MCF 10A (cell line): ENCODE measurements around the gene CD248. TPM values are rescaled to one million over a fixed set of nuclear protein-coding genes. Genes with fewer than 3 reads are reported as not detected.

Source experiments
- BruUV-seq: library from RNA; stranded (reverse); fragments of 400-500 nt; replicated peaks from 2 replicates; lab custom pipeline; 2021; lab: Mats Ljungman, UMichigan
- CTCF ChIA-PET: fragments of 300-600 bp; sonication (Branson Sonifier 250); formaldehyde crosslinking; extraction: SDS; loops from one replicate; lab custom pipeline; 2021; ENCODE audit warnings: antibody characterized with exemption, inconsistent platforms; lab: Yijun Ruan, JAX
- POLR2A ChIA-PET: fragments of 300-600, 350-650 bp; sonication (Branson Sonifier 250); formaldehyde crosslinking; extraction: SDS; loops from one replicate; lab custom pipeline; 2020; ENCODE audit warnings: antibody characterized with exemption, inconsistent platforms; lab: Yijun Ruan, JAX
- DNase-seq: peaks from one replicate; pipeline ENCODE4 v3.0.0-alpha.2; 2018; ENCODE audit not compliant: unreplicated experiment
- H3K27ac Mint-ChIP-seq: one replicate; pipeline ENCODE4 v1.8.0; 2022; ENCODE audit warnings: mild to moderate bottlenecking, low read depth, mixed read lengths; ENCODE audit not compliant: unreplicated experiment
- H3K27me3 Mint-ChIP-seq: one replicate; pipeline ENCODE4 v1.8.0; 2022; ENCODE audit warnings: mixed read lengths; ENCODE audit not compliant: insufficient read depth, unreplicated experiment
- H3K36me3 Mint-ChIP-seq: one replicate; pipeline ENCODE4 v1.8.0; 2022; ENCODE audit warnings: mild to moderate bottlenecking, moderate library complexity, mixed read lengths; ENCODE audit not compliant: insufficient read depth, unreplicated experiment
- H3K4me1 Mint-ChIP-seq: one replicate; pipeline ENCODE4 v1.8.0; 2022; ENCODE audit warnings: mixed read lengths; ENCODE audit not compliant: insufficient read depth, unreplicated experiment
- H3K4me3 Mint-ChIP-seq: one replicate; pipeline ENCODE4 v1.8.0; 2022; ENCODE audit warnings: mild to moderate bottlenecking, moderate library complexity, mixed read lengths; ENCODE audit not compliant: unreplicated experiment
- H3K9me3 Mint-ChIP-seq: one replicate; pipeline ENCODE4 v1.8.0; 2022; ENCODE audit warnings: mixed read lengths; ENCODE audit not compliant: unreplicated experiment
- CTCF ChIP-seq: fragments of 200-600 bp; IDR thresholded peaks from one replicate; pipeline ENCODE4 v1.8.0; 2022; ENCODE audit warnings: antibody characterized with exemption, mild to moderate bottlenecking; ENCODE audit not compliant: unreplicated experiment
- intact Hi-C: fragments of 100-400 bp; cut with micrococcal nuclease; formaldehyde crosslinking; loops from 2 replicates; pipeline ENCODE4 v1.14.1; 2022
- total RNA-seq: library from RNA; stranded (reverse); gene quantifications from 2 replicates; pipeline ENCODE4 v1.2.3, GENCODE V29; 2022

The CD248 gene
- total RNA-seq, 1 experiment from 2014 or later = not detected

- intact Hi-C loops = no loop called here
- H3K27ac Mint-ChIP-seq = no peak overlapping the region
- no peaks in the 10 kb centered on the region for H3K27me3 Mint-ChIP-seq
- ChIA-PET POLR2A (interaction anchor here (1.0 to 2.5 kb wide), 5 partner anchors 13 to 42 kb away, joined by 4 to 13 read pairs (median 6); partner anchors contain the start of genes BRMS1, CD248 and YIF1A), CTCF (interaction anchor here (2.3 to 6.0 kb wide), 2 partner anchors 20 to 49 kb away, joined by 9 to 48 read pairs; no protein-coding TSS in a partner anchor)
- no peak for DNase-seq
- H3K36me3 Mint-ChIP-seq = peaks cover 33% of the 10 kb centered on the region
- no peak for TF ChIP-seq CTCF
- H3K9me3 Mint-ChIP-seq = no peaks in the 10 kb centered on the region
- no peak overlapping the region for H3K4me3 Mint-ChIP-seq
- peaks cover 32% of the 10 kb centered on the region for H3K4me1 Mint-ChIP-seq
- no TSS peak for BruUV-seq
Measured at GRCh38 chr11:66330931-66331330, 14.1 kb upstream of the CD248 start.

- H3K27me3 Mint-ChIP-seq = no peaks in the 10 kb centered on the region
- no TSS peak for BruUV-seq
- no peaks in the 10 kb centered on the region for H3K9me3 Mint-ChIP-seq
- CTCF ChIA-PET = interaction anchor here (0.6 to 1.6 kb wide), 9 partner anchors 15 to 414 kb away, joined by 3 to 7 read pairs (median 3); partner anchors contain the start of gene BRMS1
- H3K4me3 Mint-ChIP-seq = no peak overlapping the region
- H3K4me1 Mint-ChIP-seq = peaks cover 41% of the 10 kb centered on the region
- peaks cover 29% of the 10 kb centered on the region for H3K36me3 Mint-ChIP-seq
- H3K27ac Mint-ChIP-seq = no peak overlapping the region
- TF ChIP-seq CTCF = no peak
- POLR2A ChIA-PET = interaction anchor here (0.9 to 2.5 kb wide), 12 partner anchors 9 to 47 kb away, joined by 3 to 16 read pairs (median 6); partner anchors contain the start of genes BRMS1 and YIF1A
- intact Hi-C loops = no loop called here
- no peak for DNase-seq
Measured at GRCh38 chr11:66329165-66329673, 12.4 kb upstream of the CD248 start.

GRCh38 chr11:66328302-66329144, 11.7 kb upstream of the CD248 start:
- peaks cover 46% of the 10 kb centered on the region for H3K4me1 Mint-ChIP-seq
- peaks cover 23% of the 10 kb centered on the region for H3K36me3 Mint-ChIP-seq
- intact Hi-C loops = loop anchor here (1.0 kb wide), 3 partner anchors 8 to 61 kb away; partner anchors contain the start of gene RIN1
- ChIA-PET CTCF (interaction anchor here (0.6 to 1.6 kb wide), 8 partner anchors 16 to 414 kb away, joined by 3 to 7 read pairs (median 4); partner anchors contain the start of gene BRMS1), POLR2A (interaction anchor here (0.6 to 2.5 kb wide), 8 partner anchors 9 to 40 kb away, joined by 3 to 16 read pairs (median 7); partner anchors contain the start of genes BRMS1 and YIF1A)
- H3K27ac Mint-ChIP-seq = peak overlapping the region; percentile 4
- BruUV-seq = no TSS peak
- H3K9me3 Mint-ChIP-seq = no peaks in the 10 kb centered on the region
- no peak overlapping the region for H3K4me3 Mint-ChIP-seq
- peak; percentile 78 for DNase-seq
- H3K27me3 Mint-ChIP-seq = no peaks in the 10 kb centered on the region
- peak; percentile 91 for TF ChIP-seq CTCF

GRCh38 chr11:66328031-66328301, 11.1 kb upstream of the CD248 start:
- H3K36me3 Mint-ChIP-seq = peaks cover 18% of the 10 kb centered on the region
- H3K27me3 Mint-ChIP-seq = no peaks in the 10 kb centered on the region
- no peak for TF ChIP-seq CTCF
- no peak for DNase-seq
- H3K4me3 Mint-ChIP-seq = no peak overlapping the region
- peak overlapping the region; percentile 4 for H3K27ac Mint-ChIP-seq
- ChIA-PET POLR2A (interaction anchor here (1.6 kb wide), 1 partner anchor 16 kb away, joined by 16 read pairs; no protein-coding TSS in a partner anchor), CTCF (no interaction called here)
- H3K9me3 Mint-ChIP-seq = no peaks in the 10 kb centered on the region
- no TSS peak for BruUV-seq
- peaks cover 50% of the 10 kb centered on the region for H3K4me1 Mint-ChIP-seq
- intact Hi-C loops = loop anchor here (1.0 kb wide), 3 partner anchors 8 to 61 kb away; partner anchors contain the start of gene RIN1
